HG03025 (cell line): ENCODE data around the gene PIM1.
"Not testable (repeated sequence)": the region's sequence is repeated elsewhere in the genome, so short reads cannot be mapped to it uniquely, and the experiment has no call there.

ENCODE experiments used
- ATAC-seq: cut with Tn5 transposase; IDR thresholded peaks from one replicate; pipeline ENCODE4 v1.9.1; 2021; ENCODE audit warnings: mild to moderate bottlenecking, moderate library complexity; ENCODE audit not compliant: unreplicated experiment, low FRiP score

The PIM1 gene

DNA sequence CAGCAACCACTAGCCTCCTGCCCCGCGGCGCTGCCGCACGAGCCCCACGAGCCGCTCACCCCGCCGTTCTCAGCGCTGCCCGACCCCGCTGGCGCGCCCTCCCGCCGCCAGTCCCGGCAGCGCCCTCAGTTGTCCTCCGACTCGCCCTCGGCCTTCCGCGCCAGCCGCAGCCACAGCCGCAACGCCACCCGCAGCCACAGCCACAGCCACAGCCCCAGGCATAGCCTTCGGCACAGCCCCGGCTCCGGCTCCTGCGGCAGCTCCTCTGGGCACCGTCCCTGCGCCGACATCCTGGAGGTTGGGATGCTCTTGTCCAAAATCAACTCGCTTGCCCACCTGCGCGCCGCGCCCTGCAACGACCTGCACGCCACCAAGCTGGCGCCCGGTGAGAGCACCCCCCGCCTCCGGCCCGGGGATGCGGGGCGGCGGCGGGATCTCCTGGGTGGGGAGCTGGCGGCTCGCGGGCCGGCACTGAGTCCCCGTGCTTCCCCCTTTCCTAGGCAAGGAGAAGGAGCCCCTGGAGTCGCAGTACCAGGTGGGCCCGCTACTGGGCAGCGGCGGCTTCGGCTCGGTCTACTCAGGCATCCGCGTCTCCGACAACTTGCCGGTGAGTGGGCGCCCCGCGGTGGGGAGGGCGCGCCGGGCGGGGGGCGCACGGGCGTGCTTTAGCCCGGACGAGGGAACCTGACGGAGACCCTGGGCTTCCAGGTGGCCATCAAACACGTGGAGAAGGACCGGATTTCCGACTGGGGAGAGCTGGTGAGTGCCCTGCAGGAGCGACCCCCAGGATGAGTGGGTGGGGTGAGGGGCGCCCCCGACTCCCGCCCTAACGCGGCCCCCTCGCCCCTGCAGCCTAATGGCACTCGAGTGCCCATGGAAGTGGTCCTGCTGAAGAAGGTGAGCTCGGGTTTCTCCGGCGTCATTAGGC lies 585 bp downstream of the PIM1 start:
- peak; percentile 5 for ATAC-seq

DNA sequence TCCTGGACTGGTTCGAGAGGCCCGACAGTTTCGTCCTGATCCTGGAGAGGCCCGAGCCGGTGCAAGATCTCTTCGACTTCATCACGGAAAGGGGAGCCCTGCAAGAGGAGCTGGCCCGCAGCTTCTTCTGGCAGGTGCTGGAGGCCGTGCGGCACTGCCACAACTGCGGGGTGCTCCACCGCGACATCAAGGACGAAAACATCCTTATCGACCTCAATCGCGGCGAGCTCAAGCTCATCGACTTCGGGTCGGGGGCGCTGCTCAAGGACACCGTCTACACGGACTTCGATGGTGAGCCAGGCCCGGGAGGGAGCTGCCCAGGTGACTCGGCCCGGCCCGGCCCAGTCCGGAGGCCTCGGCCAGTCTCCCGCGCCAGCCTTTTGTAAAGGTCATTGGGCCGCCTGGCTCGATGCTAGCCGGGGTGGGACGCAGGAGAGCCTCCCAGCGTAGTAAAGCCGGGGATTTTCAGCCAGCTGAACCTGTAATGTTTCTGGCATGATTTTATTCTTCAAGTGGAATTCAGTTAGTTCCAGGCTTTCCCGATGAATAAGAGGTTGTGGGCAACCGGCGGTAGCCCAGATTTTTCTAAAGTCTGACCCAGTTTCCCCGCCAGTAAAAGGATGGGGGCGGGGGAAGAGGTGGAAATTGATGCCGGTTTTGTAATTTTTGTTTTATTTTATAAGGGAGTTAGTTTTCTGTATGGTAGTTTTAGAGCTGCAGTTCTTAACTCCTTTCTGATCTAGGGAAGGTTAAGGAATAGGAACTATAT lies 1.4 kb downstream of the PIM1 start:
- ATAC-seq = no peak

DNA sequence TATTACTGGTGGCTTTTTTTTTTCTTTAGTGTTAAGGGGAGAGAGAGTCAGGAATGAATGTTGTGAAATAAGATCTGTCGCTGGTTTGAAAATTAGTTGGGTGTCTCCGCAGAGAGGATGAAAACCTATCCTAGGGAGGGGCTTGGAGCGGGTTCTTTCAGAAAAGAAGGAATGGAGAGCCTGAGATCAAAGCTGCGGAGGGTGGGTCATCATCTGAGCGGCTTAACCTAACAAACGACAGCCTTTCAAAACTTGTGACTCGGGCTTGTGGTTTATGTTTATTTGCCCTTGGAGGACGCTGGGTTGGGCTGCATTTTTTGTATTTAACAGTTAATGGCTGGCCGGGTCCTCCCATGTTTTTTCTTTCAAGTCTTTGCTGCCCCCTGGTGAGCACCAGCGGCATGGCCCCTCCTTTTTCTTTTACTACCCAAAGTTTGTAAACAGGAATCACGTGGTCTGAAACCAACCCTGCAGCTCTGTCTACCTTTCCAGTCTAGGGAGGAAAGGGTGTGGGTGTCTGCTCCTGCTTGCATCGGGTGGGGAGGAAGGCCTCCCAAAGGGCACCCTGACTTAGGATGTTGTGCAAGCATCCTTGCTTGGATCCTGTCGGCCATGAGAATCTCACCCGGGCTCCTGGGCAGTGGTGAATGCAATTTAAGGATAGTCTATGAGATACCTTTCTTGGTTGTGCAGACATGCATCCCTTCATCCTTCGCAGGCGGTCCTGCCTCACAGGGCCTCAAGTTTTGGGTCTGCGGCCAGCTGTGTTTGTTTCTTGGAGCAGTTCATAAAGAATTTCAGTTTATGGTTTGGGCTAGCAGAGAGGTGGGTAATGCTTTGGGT lies 2.2 kb downstream of the PIM1 start:
- ATAC-seq = no peak

DNA sequence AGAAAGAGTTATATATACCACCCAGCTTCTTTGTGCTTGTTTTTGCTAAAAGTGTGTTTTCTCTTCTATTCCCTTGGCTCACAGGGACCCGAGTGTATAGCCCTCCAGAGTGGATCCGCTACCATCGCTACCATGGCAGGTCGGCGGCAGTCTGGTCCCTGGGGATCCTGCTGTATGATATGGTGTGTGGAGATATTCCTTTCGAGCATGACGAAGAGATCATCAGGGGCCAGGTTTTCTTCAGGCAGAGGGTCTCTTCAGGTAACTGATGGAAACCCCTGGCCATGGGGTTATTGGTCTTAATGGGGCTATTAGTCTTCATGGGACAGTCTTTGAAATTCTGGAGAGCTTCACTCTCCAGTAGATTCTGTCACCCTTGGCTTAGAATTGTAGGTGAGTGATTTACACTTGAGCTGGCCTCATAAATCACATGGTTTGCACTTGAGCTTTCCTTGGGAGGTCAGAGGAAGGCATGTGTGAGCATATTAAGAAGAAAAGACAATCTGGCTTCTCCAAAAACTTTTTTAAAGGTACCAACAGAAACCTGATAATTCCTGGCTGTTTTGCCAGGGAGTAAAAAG lies 3.0 kb downstream of the PIM1 start:
- no peak for ATAC-seq

DNA sequence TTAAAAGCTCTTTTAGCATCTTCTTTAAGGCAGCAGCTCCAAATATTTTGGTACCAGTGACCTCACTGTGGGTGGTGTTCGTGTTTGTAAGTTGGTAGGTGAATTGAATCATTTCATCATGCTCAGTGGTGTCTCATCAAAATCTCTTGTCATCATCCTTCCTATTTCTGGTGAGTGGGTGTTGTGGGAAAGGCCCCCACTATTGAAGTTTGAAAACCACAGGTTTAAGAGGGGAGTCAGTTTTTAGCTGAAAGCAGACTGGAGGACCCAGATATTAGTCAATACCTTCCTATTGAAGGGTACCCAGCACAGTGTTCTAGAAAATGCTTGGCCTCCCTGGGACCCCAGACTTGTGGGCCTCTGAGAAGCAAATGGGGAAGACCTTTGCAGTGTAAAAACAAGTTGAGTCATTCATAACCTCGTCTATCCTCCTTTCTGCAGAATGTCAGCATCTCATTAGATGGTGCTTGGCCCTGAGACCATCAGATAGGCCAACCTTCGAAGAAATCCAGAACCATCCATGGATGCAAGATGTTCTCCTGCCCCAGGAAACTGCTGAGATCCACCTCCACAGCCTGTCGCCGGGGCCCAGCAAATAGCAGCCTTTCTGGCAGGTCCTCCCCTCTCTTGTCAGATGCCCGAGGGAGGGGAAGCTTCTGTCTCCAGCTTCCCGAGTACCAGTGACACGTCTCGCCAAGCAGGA lies 3.7 kb downstream of the PIM1 start:
- ATAC-seq = no peak

DNA sequence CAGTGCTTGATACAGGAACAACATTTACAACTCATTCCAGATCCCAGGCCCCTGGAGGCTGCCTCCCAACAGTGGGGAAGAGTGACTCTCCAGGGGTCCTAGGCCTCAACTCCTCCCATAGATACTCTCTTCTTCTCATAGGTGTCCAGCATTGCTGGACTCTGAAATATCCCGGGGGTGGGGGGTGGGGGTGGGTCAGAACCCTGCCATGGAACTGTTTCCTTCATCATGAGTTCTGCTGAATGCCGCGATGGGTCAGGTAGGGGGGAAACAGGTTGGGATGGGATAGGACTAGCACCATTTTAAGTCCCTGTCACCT lies 4.2 kb downstream of the PIM1 start:
- ATAC-seq = no peak

DNA sequence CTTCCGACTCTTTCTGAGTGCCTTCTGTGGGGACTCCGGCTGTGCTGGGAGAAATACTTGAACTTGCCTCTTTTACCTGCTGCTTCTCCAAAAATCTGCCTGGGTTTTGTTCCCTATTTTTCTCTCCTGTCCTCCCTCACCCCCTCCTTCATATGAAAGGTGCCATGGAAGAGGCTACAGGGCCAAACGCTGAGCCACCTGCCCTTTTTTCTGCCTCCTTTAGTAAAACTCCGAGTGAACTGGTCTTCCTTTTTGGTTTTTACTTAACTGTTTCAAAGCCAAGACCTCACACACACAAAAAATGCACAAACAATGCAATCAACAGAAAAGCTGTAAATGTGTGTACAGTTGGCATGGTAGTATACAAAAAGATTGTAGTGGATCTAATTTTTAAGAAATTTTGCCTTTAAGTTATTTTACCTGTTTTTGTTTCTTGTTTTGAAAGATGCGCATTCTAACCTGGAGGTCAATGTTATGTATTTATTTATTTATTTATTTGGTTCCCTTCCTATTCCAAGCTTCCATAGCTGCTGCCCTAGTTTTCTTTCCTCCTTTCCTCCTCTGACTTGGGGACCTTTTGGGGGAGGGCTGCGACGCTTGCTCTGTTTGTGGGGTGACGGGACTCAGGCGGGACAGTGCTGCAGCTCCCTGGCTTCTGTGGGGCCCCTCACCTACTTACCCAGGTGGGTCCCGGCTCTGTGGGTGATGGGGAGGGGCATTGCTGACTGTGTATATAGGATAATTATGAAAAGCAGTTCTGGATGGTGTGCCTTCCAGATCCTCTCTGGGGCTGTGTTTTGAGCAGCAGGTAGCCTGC lies 4.8 kb downstream of the PIM1 start:
- ATAC-seq = no peak

DNA sequence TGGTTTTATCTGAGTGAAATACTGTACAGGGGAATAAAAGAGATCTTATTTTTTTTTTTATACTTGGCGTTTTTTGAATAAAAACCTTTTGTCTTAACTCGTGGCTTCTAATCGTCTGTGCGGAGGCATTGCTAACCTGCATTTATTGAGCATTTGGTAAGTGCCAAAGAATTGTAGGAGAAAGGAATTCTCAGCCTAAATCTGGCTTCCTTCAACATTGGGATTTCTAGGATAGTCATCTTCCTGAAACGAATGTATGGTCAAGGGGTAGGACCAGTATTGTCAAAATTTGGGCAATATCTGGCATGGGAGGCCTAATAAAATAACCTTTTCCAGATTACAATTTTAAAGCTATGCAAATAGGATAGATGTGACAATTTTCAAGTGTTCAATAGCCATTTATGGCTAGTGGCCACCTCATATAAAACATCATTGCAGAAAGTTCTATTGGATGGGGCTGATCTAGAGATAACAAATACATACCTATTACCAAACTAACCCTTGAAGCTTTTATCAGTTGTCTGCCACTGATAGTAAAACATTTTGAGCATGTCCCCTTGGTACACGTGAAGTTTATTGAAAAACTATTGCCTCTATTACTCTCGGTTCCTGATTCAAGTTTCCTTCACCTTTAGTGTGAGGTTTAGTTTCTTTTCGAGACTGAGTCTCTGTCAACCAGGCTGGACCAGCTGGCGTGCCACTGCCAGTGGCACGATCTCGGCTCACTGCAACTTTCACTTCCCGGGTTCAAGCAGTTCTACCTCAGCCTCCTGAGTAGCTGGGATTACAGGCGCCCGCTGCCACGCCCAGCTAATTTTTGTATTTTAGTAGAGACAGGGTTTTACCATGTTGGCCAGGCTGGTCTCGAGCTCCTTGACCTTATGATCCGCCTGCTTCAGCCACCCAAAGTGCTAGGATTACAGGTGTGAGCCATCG lies 5.6 kb downstream of the PIM1 start:
- ATAC-seq = no peak

DNA sequence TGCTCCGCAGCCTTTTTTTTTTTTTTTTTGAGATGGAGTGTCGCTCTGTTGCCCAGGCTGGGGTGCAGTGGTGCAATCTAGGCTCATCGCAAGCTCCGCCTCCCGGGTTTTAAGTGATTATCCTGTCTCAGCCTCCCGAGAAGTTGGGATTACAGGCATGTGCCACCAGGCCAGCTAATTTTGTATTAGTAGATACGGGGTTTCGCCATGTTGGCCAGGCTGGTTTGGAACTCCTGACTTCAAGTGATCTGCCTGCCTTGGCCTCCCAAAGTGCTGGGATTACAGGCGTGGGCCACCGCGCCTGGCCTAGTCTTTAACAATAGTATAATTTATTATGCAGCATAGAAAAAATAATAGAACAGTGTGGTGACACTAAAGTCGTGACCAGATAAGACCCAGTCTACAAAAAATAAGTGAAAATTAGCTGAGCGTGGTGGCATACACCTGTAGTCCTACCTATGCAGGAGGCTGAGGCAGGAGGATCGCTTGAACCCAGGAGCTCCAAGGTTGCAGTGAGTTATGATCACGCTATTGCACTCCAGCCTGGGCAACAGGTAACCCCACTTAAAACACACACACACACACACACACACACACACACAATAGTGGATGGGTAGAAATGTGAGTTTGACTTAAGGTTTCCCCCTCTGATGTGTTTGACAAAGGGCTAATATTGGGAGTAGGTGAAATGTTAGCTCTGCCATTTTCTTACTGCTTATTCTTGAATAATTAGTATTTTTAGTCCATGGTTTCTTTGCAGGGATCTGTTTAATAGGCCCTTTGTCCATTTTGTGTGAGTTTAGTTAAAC lies 6.5 kb downstream of the PIM1 start:
- no peak for ATAC-seq

DNA sequence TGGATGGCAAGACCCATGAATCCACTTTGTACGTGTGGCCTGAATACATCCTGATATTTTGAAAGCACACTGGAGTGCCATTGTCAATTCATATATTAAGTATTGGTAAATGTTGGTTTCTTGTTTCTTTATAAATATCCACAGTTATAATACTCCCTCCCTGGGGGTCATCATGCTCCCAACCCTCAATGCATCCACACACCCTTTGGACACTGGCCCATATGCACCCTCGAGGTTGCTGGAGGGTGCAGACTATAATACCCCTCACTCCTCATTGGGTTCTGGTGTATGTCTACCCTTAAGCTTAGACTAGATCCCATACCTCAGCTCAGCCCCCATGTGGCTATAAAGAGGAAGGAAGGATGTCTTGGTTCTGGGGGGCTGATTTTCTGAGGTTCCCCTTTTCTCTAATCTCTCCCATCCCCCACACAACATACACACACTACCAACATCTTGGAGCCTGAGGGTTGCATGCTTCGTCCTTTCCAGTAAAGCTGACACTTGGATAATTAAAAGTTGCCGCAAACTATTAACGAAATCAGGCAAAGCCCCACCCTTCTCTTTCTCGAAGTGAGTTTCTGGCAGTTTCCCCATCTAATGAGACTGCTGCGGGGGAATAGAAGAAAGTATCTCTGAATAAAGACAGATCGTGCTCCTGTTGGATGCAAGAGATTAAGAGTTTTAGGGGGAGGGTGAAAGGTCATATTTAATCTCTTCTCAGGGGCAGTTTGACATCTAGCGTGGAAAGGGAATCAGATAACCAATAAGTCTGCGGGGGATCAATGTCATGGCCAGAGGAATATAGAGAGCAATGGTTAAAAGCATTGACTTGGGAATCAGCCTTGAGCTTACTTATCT lies 7.4 kb downstream of the PIM1 start:
- no peak for ATAC-seq

DNA sequence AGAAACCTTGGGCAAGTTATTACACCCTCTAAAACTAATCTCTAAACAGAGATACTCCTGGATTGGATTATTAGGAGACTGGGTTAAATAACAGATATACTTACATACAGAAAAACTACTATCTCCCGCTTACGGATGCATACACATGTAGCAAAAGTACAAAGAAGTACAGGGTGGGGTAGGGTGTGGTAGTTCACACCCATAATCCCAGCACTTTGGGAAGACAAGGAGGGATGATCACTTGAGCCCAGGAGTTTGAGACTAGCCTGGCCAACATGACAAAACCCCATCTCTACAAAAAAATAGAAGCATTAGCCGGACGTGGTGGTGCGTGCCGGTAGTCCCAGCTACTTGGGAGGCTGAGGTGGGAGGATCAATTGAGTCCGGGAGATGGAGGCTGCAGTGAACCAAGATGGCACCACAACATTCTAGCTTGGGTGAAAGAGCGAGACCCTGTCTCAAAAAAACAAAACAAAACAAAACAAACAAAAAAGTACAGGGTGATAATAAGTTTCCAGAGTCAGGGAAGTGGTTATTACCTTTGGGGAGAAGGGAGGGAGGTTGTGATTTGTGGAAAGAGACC lies 8.1 kb downstream of the PIM1 start:
- ATAC-seq = no peak

DNA sequence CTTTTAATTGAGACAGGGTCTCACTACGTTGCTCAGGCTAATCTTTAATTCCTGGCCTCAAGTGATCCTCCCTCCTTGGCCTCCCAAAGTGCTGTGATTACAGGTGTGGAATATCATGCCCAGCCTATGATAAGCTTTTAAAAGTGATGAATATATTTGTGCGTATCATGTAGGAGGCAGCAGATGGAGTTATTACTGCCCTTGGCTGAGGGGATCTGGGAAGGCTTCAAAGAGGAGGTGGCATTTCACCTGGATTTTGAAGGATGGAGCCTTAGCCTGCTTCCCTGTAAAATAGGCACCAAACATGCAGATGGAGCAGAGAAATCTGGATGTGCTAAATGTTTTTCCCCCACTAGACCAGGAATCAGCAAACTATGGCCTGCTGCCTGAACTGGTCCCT lies 10.1 kb downstream of the PIM1 start:
- ATAC-seq = no peak

DNA sequence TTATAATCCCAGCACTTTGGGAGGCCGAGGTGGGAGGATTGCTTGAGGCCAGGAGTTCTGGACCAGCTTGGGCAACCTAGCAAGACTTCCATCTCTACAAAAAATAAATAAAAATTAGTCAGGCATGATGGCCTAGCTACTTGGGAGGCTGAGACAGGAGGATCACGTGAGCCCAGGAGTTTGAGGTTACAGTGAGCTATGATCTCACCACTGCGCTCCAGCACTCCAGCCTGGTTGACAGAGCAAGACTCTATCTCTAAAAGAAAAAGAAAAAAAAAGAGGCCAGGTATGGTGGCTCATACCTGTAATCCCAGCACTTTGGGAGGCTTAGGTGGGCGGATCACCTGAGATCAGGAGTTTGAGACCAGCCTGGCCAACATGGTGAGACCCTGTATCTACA lies 10.7 kb downstream of the PIM1 start:
- not testable (repeated sequence) for ATAC-seq

DNA sequence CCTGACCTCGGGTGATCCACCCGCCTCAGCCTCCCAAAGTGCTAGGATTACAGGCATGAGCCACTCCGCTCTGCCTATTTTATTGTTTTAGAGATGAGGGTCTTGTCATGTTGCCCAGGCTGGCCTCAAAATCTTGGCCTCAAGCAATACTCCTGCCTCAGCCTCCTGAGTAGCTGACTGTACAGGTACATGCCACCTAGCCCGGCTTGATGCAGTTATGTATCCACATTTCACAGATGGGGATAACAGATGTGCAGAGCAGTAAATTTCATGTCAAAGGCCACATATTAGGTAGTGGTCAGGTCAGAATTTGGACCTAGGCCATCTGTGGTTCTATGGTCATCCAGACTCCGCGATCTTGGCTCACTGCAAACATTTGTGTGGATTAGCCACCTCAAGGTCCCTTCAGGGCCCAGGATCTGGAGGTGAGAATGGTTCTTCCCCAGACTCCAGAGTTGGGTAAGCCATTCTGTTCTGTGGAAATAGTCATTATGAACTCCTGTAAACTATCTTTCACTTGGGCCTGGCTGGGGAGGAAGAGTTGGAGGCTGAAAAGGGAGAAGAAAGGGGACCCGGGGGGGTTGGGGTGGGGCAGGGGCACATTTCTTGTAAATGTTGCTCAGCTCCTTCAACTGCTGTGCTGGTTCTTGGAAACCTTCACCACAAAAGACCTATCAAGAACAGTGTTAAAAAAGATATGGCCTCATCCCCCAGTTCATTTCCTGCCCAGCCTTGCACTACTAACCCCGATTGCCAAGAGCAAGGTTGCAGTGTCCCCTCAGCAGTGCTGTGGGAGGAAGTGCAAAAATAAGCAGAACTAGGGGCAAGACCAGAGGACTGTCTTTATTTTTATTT lies 13.0 kb downstream of the PIM1 start:
- ATAC-seq = no peak
